Caco-2 (cell line): ENCODE measurements around the gene SPOCK3. TPM values are rescaled to one million over a fixed set of nuclear protein-coding genes. Genes with fewer than 3 reads are reported as not detected.

Source experiments
- BruUV-seq: library from RNA; stranded (reverse); fragments of 400-500 nt; replicated peaks from 2 replicates; lab custom pipeline; 2021; lab: Mats Ljungman, UMichigan
- CTCF ChIA-PET: fragments of 300-600 bp; sonication (Branson Sonifier 250); formaldehyde crosslinking; loops from one replicate; lab custom pipeline; 2022; ENCODE audit warnings: antibody characterized with exemption; lab: Charles Lee
- POLR2A ChIA-PET: fragments of 300-600 bp; sonication (Branson Sonifier 250); formaldehyde crosslinking; loops from one replicate; lab custom pipeline; 2022; ENCODE audit warnings: antibody characterized with exemption; lab: Charles Lee
- DNase-seq, 2 experiments: peaks; one replicate each; pipeline versions ENCODE4 v3.0.0 to v3.0.0-alpha.2; 2020 to 2022
- H3K27me3 ChIP-seq: replicated peaks from 2 replicates; pipeline ENCODE4 v1.6.0; 2011; ENCODE audit warnings: low read length; ENCODE audit not compliant: control insufficient read depth, insufficient read depth
- H3K36me3 ChIP-seq: 2 replicates; pipeline ENCODE4 v1.5.1; 2011; ENCODE audit warnings: low read length; ENCODE audit not compliant: control insufficient read depth, insufficient read depth
- H3K4me1 ChIP-seq: fragments of 250-450 bp; sonication (Bioruptor Pico); 2 replicates; pipeline ENCODE4 v1.5.1; 2020; ENCODE audit warnings: mild to moderate bottlenecking
- H3K4me3 ChIP-seq: 2 replicates; pipeline ENCODE4 v1.5.1; 2011; ENCODE audit warnings: low read depth, mild to moderate bottlenecking, control low read depth, low read length
- H3K9me3 ChIP-seq: fragments of 250-450 bp; sonication (Bioruptor Pico); 2 replicates; pipeline ENCODE4 v1.5.1; 2020; ENCODE audit warnings: mild to moderate bottlenecking, moderate library complexity
- H3K27ac Mint-ChIP-seq: one replicate; pipeline ENCODE4 v1.8.0; 2022; ENCODE audit warnings: mixed read lengths; ENCODE audit not compliant: unreplicated experiment
- H3K27me3 Mint-ChIP-seq: one replicate; pipeline ENCODE4 v1.8.0; 2022; ENCODE audit warnings: mixed read lengths; ENCODE audit not compliant: insufficient read depth, unreplicated experiment
- H3K36me3 Mint-ChIP-seq: one replicate; pipeline ENCODE4 v1.8.0; 2022; ENCODE audit warnings: mild to moderate bottlenecking, mixed read lengths; ENCODE audit not compliant: insufficient read depth, unreplicated experiment
- H3K4me1 Mint-ChIP-seq: one replicate; pipeline ENCODE4 v1.8.0; 2022; ENCODE audit warnings: low read depth, mixed read lengths; ENCODE audit not compliant: unreplicated experiment
- H3K4me3 Mint-ChIP-seq: one replicate; pipeline ENCODE4 v1.8.0; 2022; ENCODE audit warnings: mild to moderate bottlenecking, moderate library complexity, mixed read lengths; ENCODE audit not compliant: unreplicated experiment
- H3K9me3 Mint-ChIP-seq: one replicate; pipeline ENCODE4 v1.8.0; 2022; ENCODE audit warnings: mixed read lengths; ENCODE audit not compliant: unreplicated experiment
- intact Hi-C: fragments of 100-400 bp; cut with micrococcal nuclease; formaldehyde crosslinking; loops from one replicate; pipeline ENCODE4 v1.10.0; 2022; ENCODE audit not compliant: unreplicated experiment
- total RNA-seq: library from RNA; stranded (reverse); gene quantifications from 2 replicates; pipeline ENCODE4 v1.2.3, GENCODE V29; 2022
- TF ChIP-seq, protein P1 (sequence below), 2 experiments: fragments of 200-600 bp in 1 of 2; IDR thresholded peaks; 1 replicate in 1 of 2; 2 replicates in 1 of 2; pipeline versions ENCODE4 v1.5.1 to v1.8.0; 2011 to 2022; ENCODE audit warnings: antibody characterized with exemption in 1 of 2, control low read depth in 1 of 2, inconsistent platforms in 1 of 2, low read depth in 1 of 2, low read length in 1 of 2, mild to moderate bottlenecking in 1 of 2, moderate library complexity in 1 of 2; ENCODE audit not compliant: insufficient read depth in 1 of 2, severe bottlenecking in 1 of 2, unreplicated experiment in 1 of 2

Gene SPOCK3
- total RNA-seq, 1 experiment from 2014 or later: 1.3 TPM

DNA sequence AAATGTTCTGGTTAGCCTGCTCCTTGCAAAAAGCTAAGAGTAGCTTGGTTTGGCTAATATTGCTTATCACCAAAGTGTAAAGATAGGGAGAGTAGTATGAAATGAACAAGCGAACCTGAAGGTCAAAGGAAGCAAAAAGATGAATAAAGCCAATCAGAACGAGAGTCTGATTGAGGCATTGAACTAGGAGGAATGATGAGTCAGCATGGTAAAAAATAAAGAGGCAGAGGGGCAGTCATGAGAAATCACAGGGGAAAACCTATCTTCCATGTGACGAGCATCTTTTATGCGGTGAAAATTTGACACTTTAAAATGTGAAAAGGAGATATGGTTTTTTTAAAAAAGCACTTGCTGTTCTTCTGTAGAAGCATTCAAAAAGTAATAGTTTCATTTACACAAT is 533.7 kb downstream of the SPOCK3 start:
- no peaks in the 10 kb centered on the region for H3K9me3 ChIP-seq
- no peak overlapping the region for H3K27ac Mint-ChIP-seq
- H3K36me3 ChIP-seq: no peaks in the 10 kb centered on the region
- H3K4me1 Mint-ChIP-seq: no peaks in the 10 kb centered on the region
- no peaks in the 10 kb centered on the region for H3K27me3 ChIP-seq
- BruUV-seq: no TSS peak
- no peaks in the 10 kb centered on the region for H3K4me1 ChIP-seq
- no peaks in the 10 kb centered on the region for H3K27me3 Mint-ChIP-seq
- no peaks in the 10 kb centered on the region for H3K36me3 Mint-ChIP-seq
- DNase-seq: no peak
- intact Hi-C loops: no loop called here
- POLR2A ChIA-PET: no interaction called here
- CTCF ChIA-PET: no interaction called here
- TF ChIP-seq, protein P1, sequence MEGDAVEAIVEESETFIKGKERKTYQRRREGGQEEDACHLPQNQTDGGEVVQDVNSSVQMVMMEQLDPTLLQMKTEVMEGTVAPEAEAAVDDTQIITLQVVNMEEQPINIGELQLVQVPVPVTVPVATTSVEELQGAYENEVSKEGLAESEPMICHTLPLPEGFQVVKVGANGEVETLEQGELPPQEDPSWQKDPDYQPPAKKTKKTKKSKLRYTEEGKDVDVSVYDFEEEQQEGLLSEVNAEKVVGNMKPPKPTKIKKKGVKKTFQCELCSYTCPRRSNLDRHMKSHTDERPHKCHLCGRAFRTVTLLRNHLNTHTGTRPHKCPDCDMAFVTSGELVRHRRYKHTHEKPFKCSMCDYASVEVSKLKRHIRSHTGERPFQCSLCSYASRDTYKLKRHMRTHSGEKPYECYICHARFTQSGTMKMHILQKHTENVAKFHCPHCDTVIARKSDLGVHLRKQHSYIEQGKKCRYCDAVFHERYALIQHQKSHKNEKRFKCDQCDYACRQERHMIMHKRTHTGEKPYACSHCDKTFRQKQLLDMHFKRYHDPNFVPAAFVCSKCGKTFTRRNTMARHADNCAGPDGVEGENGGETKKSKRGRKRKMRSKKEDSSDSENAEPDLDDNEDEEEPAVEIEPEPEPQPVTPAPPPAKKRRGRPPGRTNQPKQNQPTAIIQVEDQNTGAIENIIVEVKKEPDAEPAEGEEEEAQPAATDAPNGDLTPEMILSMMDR (IDR thresholded peaks at IDR 0.05; ENCODE audit: insufficient read depth in 1 of 2, low read depth in 1 of 2, low read length in 1 of 2, severe bottlenecking in 1 of 2, unreplicated experiment in 1 of 2): no peak
- H3K4me3 Mint-ChIP-seq: no peak overlapping the region
- H3K4me3 ChIP-seq: no peak overlapping the region
- H3K9me3 Mint-ChIP-seq: no peaks in the 10 kb centered on the region

DNA sequence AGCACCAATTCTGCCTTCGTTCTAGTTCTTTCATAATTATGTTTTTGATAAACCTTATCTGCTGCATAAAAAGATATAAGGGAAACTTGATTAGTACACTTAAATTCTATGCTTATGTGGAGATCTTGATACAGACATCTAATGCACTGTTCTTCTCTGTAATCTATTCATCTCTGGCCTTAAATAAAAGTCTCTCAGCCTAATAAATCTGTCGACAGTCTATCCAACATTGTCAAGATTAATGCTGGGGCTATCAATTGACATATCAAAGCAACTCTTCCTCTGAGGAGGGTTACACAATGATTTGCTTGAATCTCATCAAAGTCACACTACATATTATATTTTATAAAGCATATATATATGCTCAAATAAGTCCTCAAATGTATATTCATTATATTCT is 545.5 kb downstream of the SPOCK3 start:
- TF ChIP-seq, protein P1 (IDR thresholded peaks at IDR 0.05; ENCODE audit: insufficient read depth in 1 of 2, low read depth in 1 of 2, low read length in 1 of 2, severe bottlenecking in 1 of 2, unreplicated experiment in 1 of 2): no peak
- Mint-ChIP-seq H3K36me3 (no peaks in the 10 kb centered on the region), H3K27ac (no peak overlapping the region), H3K4me1 (no peaks in the 10 kb centered on the region), H3K4me3 (no peak overlapping the region), H3K9me3 (no peaks in the 10 kb centered on the region), H3K27me3 (peaks cover 4% of the 10 kb centered on the region)
- Histone ChIP-seq H3K4me3 (no peak overlapping the region), H3K9me3 (no peaks in the 10 kb centered on the region), H3K36me3 (no peaks in the 10 kb centered on the region), H3K4me1 (no peaks in the 10 kb centered on the region), H3K27me3 (no peaks in the 10 kb centered on the region)
- CTCF ChIA-PET: no interaction called here
- no peak for DNase-seq
- intact Hi-C loops: no loop called here
- no TSS peak for BruUV-seq
- POLR2A ChIA-PET: no interaction called here

DNA sequence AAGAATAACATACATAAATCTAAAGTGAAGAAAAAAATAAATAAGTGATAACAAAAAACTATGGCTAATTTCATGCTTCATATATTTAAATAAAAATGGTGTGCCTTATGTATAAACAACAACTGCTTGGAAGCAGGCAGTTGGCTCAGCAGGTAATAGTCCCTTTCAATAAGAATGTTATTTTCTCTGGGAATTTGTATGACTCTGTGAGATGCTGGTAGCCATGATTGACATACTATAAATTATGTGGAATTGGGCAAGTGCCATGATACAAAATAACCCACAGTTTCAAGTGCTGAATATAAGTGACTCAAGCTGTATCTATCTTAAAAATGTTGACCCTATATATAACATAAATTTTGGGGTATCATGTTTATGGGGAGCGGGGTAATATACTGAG is 546.5 kb downstream of the SPOCK3 start:
- POLR2A ChIA-PET: no interaction called here
- no peak for DNase-seq
- no peaks in the 10 kb centered on the region for H3K4me1 Mint-ChIP-seq
- H3K36me3 Mint-ChIP-seq: no peaks in the 10 kb centered on the region
- no peak overlapping the region for H3K4me3 ChIP-seq
- intact Hi-C loops: no loop called here
- H3K27me3 ChIP-seq: no peaks in the 10 kb centered on the region
- no peak overlapping the region for H3K4me3 Mint-ChIP-seq
- CTCF ChIA-PET: no interaction called here
- H3K36me3 ChIP-seq: no peaks in the 10 kb centered on the region
- H3K9me3 ChIP-seq: no peaks in the 10 kb centered on the region
- TF ChIP-seq, protein P1 (IDR thresholded peaks at IDR 0.05; ENCODE audit: insufficient read depth in 1 of 2, low read depth in 1 of 2, low read length in 1 of 2, severe bottlenecking in 1 of 2, unreplicated experiment in 1 of 2): no peak
- H3K9me3 Mint-ChIP-seq: no peaks in the 10 kb centered on the region
- H3K4me1 ChIP-seq: no peaks in the 10 kb centered on the region
- BruUV-seq: no TSS peak
- no peak overlapping the region for H3K27ac Mint-ChIP-seq
- H3K27me3 Mint-ChIP-seq: peaks cover 4% of the 10 kb centered on the region
